HEK293T (cell line): ENCODE results near the gene ANAPC5.
"Not testable (repeated sequence)": the region's sequence is repeated elsewhere in the genome, so short reads cannot be mapped to it uniquely, and the experiment has no call there.

Source experiments
- CTCF ChIA-PET: fragments of 350-600 bp; formaldehyde crosslinking; extraction: SDS; loops from one replicate; lab custom pipeline; 2021; ENCODE audit warnings: antibody characterized with exemption, inconsistent platforms; lab: Yijun Ruan, JAX
- POLR2A ChIA-PET: fragments of 350-600 bp; formaldehyde crosslinking; extraction: SDS; loops from one replicate; lab custom pipeline; 2020; ENCODE audit warnings: antibody characterized with exemption, inconsistent platforms; lab: Yijun Ruan, JAX
- DNase-seq: peaks from one replicate; pipeline ENCODE4 v3.0.0; 2012; ENCODE audit warnings: mixed read lengths; ENCODE audit errors: extremely low spot score
- ARNT ChIP-seq: fragments of 450-650 bp; IDR thresholded peaks from 2 replicates; pipeline ENCODE4 v1.6.1; 2017; ENCODE audit warnings: mild to moderate bottlenecking
- BHLHE40 ChIP-seq: fragments of 450-650 bp; IDR thresholded peaks from 2 replicates; pipeline ENCODE4 v1.6.1; 2016; ENCODE audit warnings: mild to moderate bottlenecking, moderate library complexity, borderline replicate concordance
- CTBP1 ChIP-seq: fragments of 450-650 bp; IDR thresholded peaks from 2 replicates; pipeline ENCODE4 v1.6.1; 2016; ENCODE audit warnings: borderline replicate concordance
- ELF4 ChIP-seq: fragments of 450-650 bp; IDR thresholded peaks from 2 replicates; pipeline ENCODE4 v1.6.1; 2017; ENCODE audit warnings: antibody characterized with exemption
- FOXA1 ChIP-seq: fragments of 450-650 bp; IDR thresholded peaks from 2 replicates; pipeline ENCODE4 v1.6.1; 2016; ENCODE audit warnings: mild to moderate bottlenecking
- FOXK2 ChIP-seq: fragments of 450-650 bp; IDR thresholded peaks from 2 replicates; pipeline ENCODE4 v1.6.1; 2016; ENCODE audit warnings: mild to moderate bottlenecking
- FOXM1 ChIP-seq: fragments of 450-650 bp; IDR thresholded peaks from 2 replicates; pipeline ENCODE4 v1.6.1; 2017; ENCODE audit warnings: mild to moderate bottlenecking, borderline replicate concordance
- HDGF ChIP-seq: fragments of 450-650 bp; IDR thresholded peaks from 2 replicates; pipeline ENCODE4 v1.6.1; 2017; ENCODE audit warnings: antibody characterized with exemption, borderline replicate concordance
- L3MBTL2 ChIP-seq: fragments of 450-650 bp; conservative IDR thresholded peaks from 2 replicates; pipeline ENCODE4 v1.6.1; 2016; ENCODE audit warnings: mild to moderate bottlenecking
- LEF1 ChIP-seq: fragments of 450-650 bp; IDR thresholded peaks from 2 replicates; pipeline ENCODE4 v1.6.1; 2017; ENCODE audit warnings: mild to moderate bottlenecking, borderline replicate concordance
- NFRKB ChIP-seq: fragments of 450-650 bp; IDR thresholded peaks from 2 replicates; pipeline ENCODE4 v1.6.1; 2016; ENCODE audit warnings: mild to moderate bottlenecking, moderate library complexity
- PKNOX1 ChIP-seq: fragments of 450-650 bp; IDR thresholded peaks from 2 replicates; pipeline ENCODE4 v1.6.1; 2016
- SP1 ChIP-seq: fragments of 450-650 bp; IDR thresholded peaks from 2 replicates; pipeline ENCODE4 v1.6.1; 2017
- SUZ12 ChIP-seq: fragments of 450-650 bp; IDR thresholded peaks from 2 replicates; pipeline ENCODE4 v1.6.1; 2016; ENCODE audit warnings: mild to moderate bottlenecking
- TARDBP ChIP-seq: fragments of 450-650 bp; IDR thresholded peaks from 2 replicates; pipeline ENCODE4 v1.6.1; 2016
- ZNF384 ChIP-seq: fragments of 450-650 bp; IDR thresholded peaks from 2 replicates; pipeline ENCODE4 v1.6.1; 2016

ANAPC5 gene

GRCh38 chr12:121376754-121377697 lies 24.8 kb upstream of the ANAPC5 start:
- TF ChIP-seq SP1 (no peak), ELF4 (no peak), CTBP1 (no peak)
- no peak for DNase-seq
- ChIA-PET CTCF (no interaction called here), POLR2A (interaction anchor here (0.9 kb wide), 1 partner anchor 29 kb away, joined by 3 read pairs; no protein-coding TSS in a partner anchor)

GRCh38 chr12:121374945-121375584 lies 22.9 kb upstream of the ANAPC5 start:
- CTCF ChIA-PET, DNase-seq: not testable (repeated sequence)
- POLR2A ChIA-PET: interaction anchor here (1.0 kb wide), 1 partner anchor 23 kb away, joined by 5 read pairs; the partner anchor contains the start of gene ANAPC5

- CTCF ChIA-PET: interaction anchor here (0.5 kb wide), 1 partner anchor 9 kb away, joined by 3 read pairs; no protein-coding TSS in a partner anchor
- DNase-seq: not testable (repeated sequence)
- POLR2A ChIA-PET: interaction anchor here (1.0 kb wide), 1 partner anchor 23 kb away, joined by 5 read pairs; the partner anchor contains the start of gene ANAPC5
Observed at GRCh38 chr12:121374336-121374735, 22.1 kb upstream of the ANAPC5 start.

GRCh38 chr12:121373755-121374154 lies 21.5 kb upstream of the ANAPC5 start:
- ChIA-PET POLR2A (no interaction called here), CTCF (no interaction called here)
- no peak for DNase-seq
- TF ChIP-seq ELF4 (no peak), FOXM1 (no peak), PKNOX1 (no peak), ARNT (no peak)

GRCh38 chr12:121371404-121371803 lies 19.2 kb upstream of the ANAPC5 start:
- TF ChIP-seq ARNT (no peak), CTBP1 (no peak), LEF1 (no peak), ELF4 (no peak), L3MBTL2 (no peak), BHLHE40 (no peak), FOXA1 (no peak), HDGF (no peak)
- CTCF ChIA-PET: no interaction called here
- DNase-seq: no peak
- POLR2A ChIA-PET: no interaction called here

- POLR2A ChIA-PET: interaction anchor here (1.8 to 2.8 kb wide), 2 partner anchors 14 to 35 kb away, joined by 7 to 26 read pairs; partner anchors contain the start of genes ANAPC5 and RNF34
- peak; percentile 24 for DNase-seq
- CTCF ChIA-PET: no interaction called here
- TF ChIP-seq L3MBTL2: no peak
- no peak for TF ChIP-seq NFRKB
- TF ChIP-seq PKNOX1: no peak
- TF ChIP-seq FOXM1: no peak
- TF ChIP-seq ZNF384: no peak
- no peak for TF ChIP-seq TARDBP
- no peak for TF ChIP-seq BHLHE40
- no peak for TF ChIP-seq ELF4
- TF ChIP-seq CTBP1: no peak
- no peak for TF ChIP-seq HDGF
- no peak for TF ChIP-seq FOXK2
- TF ChIP-seq SP1: no peak
- TF ChIP-seq SUZ12: no peak
- TF ChIP-seq LEF1: no peak
- no peak for TF ChIP-seq ARNT
- no peak for TF ChIP-seq FOXA1
Observed at GRCh38 chr12:121366063-121366459, 13.8 kb upstream of the ANAPC5 start.

GRCh38 chr12:121365416-121366062 lies 13.3 kb upstream of the ANAPC5 start:
- no peak for TF ChIP-seq SP1
- no peak for TF ChIP-seq ELF4
- no peak for TF ChIP-seq BHLHE40
- no peak for TF ChIP-seq SUZ12
- no peak for TF ChIP-seq PKNOX1
- TF ChIP-seq LEF1: no peak
- no peak for TF ChIP-seq FOXA1
- no peak for TF ChIP-seq L3MBTL2
- no peak for TF ChIP-seq TARDBP
- TF ChIP-seq HDGF: no peak
- no peak for DNase-seq
- ChIA-PET POLR2A (interaction anchor here (1.8 to 2.8 kb wide), 2 partner anchors 13 to 35 kb away, joined by 7 to 26 read pairs; partner anchors contain the start of genes ANAPC5 and RNF34), CTCF (no interaction called here)
